Left ventricle myocardium inferior (tissue), 1 donor: ENCODE data around the gene DNAH3. TPM values are rescaled to one million over a fixed set of nuclear protein-coding genes. Genes with fewer than 3 reads are reported as not detected.
"Not testable (repeated sequence)": the region's sequence is repeated elsewhere in the genome, so short reads cannot be mapped to it uniquely, and the experiment has no call there.

ENCODE experiments used
- DNase-seq: peaks from one replicate; pipeline ENCODE4 v3.0.0-alpha.2; 2020
- H3K27ac ChIP-seq: fragments of 200-600 bp; replicated peaks from 2 replicates; pipeline ENCODE4 v1.8.0; 2021
- H3K27me3 ChIP-seq: fragments of 200-600 bp; 2 replicates; pipeline ENCODE4 v1.8.0; 2021; ENCODE audit warnings: low read depth
- H3K36me3 ChIP-seq: fragments of 200-600 bp; 2 replicates; pipeline ENCODE4 v1.8.0; 2021
- H3K4me1 ChIP-seq: fragments of 200-600 bp; 2 replicates; pipeline ENCODE4 v1.8.0; 2021
- H3K4me3 ChIP-seq: fragments of 200-600 bp; 2 replicates; pipeline ENCODE4 v1.8.0; 2021; ENCODE audit warnings: mild to moderate bottlenecking, moderate library complexity
- H3K9me3 ChIP-seq: fragments of 200-600 bp; replicated peaks from 2 replicates; pipeline ENCODE4 v1.8.0; 2021
- intact Hi-C: fragments of 100-400 bp; cut with micrococcal nuclease; formaldehyde crosslinking; loops from one replicate; pipeline ENCODE4 v1.11.0; 2022
- total RNA-seq: library from RNA; stranded (reverse); fragmentation: NEBNext Ultra II Directional; extraction: Animal tissue kit (Norgen Biotek cat#: 25700); gene quantifications from one replicate; pipeline ENCODE4 v1.2.1, GENCODE V29; 2021
- TF ChIP-seq, protein P1 (sequence below): fragments of 200-600 bp; IDR thresholded peaks from 2 replicates; pipeline ENCODE4 v1.8.0; 2021; ENCODE audit warnings: antibody characterized with exemption, mild to moderate bottlenecking, borderline replicate concordance
- donor health status: DM: no; HTN: yes; CAD: no; lungs with severe emphysema.

Gene DNAH3
- total RNA-seq, 1 donor from 2014 or later: 1.8 TPM

- no peaks in the 10 kb centered on the region for H3K9me3 ChIP-seq
- intact Hi-C loops: no loop called here
- H3K4me1 ChIP-seq: no peaks in the 10 kb centered on the region
- no peaks in the 10 kb centered on the region for H3K36me3 ChIP-seq
- no peak overlapping the region for H3K27ac ChIP-seq
- TF ChIP-seq, protein P1, sequence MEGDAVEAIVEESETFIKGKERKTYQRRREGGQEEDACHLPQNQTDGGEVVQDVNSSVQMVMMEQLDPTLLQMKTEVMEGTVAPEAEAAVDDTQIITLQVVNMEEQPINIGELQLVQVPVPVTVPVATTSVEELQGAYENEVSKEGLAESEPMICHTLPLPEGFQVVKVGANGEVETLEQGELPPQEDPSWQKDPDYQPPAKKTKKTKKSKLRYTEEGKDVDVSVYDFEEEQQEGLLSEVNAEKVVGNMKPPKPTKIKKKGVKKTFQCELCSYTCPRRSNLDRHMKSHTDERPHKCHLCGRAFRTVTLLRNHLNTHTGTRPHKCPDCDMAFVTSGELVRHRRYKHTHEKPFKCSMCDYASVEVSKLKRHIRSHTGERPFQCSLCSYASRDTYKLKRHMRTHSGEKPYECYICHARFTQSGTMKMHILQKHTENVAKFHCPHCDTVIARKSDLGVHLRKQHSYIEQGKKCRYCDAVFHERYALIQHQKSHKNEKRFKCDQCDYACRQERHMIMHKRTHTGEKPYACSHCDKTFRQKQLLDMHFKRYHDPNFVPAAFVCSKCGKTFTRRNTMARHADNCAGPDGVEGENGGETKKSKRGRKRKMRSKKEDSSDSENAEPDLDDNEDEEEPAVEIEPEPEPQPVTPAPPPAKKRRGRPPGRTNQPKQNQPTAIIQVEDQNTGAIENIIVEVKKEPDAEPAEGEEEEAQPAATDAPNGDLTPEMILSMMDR: no peak
- no peak overlapping the region for H3K4me3 ChIP-seq
- no peak for DNase-seq
- H3K27me3 ChIP-seq: no peaks in the 10 kb centered on the region
These were observed 25.5 kb downstream of the DNAH3 start for GRCh38 chr16:21125191-21125590.

DNA sequence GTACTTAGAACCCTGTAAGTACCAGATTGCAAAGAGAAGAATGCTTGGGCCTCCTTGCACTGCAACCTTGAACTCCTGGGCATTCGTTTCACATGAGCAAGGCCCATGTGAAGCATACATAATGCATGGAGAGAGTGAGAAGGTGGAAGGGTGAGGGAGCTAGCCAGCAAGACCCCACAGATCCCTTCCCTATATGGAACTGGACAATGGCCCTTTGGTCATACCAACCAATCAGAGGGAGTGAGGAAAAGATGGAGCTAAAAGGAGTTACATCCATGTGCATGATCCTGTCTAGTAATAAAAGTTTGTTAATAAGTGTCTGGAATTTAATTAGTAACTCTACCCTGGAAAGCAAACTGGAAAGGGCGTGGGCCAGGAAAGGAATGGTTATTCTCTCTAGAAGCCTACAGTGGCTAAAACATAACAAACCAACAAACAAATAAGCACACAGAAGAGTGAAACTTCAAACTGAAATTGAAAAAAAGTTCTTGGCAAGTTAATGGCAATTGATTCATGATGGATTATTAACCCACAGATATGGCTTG lies 29.6 kb downstream of the DNAH3 start:
- H3K4me1 ChIP-seq: no peaks in the 10 kb centered on the region
- intact Hi-C loops: no loop called here
- H3K27me3 ChIP-seq: no peaks in the 10 kb centered on the region
- no peaks in the 10 kb centered on the region for H3K9me3 ChIP-seq
- TF ChIP-seq, protein P1: no peak
- H3K27ac ChIP-seq: no peak overlapping the region
- H3K4me3 ChIP-seq: no peak overlapping the region
- no peaks in the 10 kb centered on the region for H3K36me3 ChIP-seq
- DNase-seq: no peak

DNA sequence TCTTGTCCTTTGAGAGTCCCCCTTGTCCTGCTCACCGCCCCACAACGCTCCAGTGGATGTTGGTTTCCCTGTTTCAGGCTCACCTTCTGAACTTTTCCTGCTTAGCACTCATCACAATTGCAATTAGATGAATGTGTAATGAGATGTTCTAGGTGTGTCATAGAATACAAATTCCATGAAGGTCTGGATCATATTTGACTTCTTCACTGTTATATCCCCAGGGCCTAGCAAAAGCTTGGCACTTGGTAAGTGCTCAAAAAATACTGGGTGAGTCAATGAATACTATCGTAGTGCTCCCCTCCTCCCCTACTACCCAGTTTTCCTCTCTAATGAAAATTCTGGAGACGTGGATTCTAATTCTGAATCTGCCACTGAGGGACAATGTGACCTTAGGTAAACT lies 33.1 kb downstream of the DNAH3 start:
- TF ChIP-seq, protein P1: no peak
- no peaks in the 10 kb centered on the region for H3K4me1 ChIP-seq
- no peak overlapping the region for H3K27ac ChIP-seq
- no peak for DNase-seq
- H3K4me3 ChIP-seq: no peak overlapping the region
- H3K36me3 ChIP-seq: no peaks in the 10 kb centered on the region
- no peaks in the 10 kb centered on the region for H3K9me3 ChIP-seq
- no peaks in the 10 kb centered on the region for H3K27me3 ChIP-seq
- intact Hi-C loops: no loop called here

GRCh38 chr16:21116148-21116693 lies 34.4 kb downstream of the DNAH3 start:
- Histone ChIP-seq H3K4me1 (no peaks in the 10 kb centered on the region), H3K4me3 (peak overlapping the region; percentile 50), H3K36me3 (no peaks in the 10 kb centered on the region), H3K9me3 (no peaks in the 10 kb centered on the region), H3K27me3 (no peaks in the 10 kb centered on the region), H3K27ac (no peak overlapping the region)
- intact Hi-C loops: no loop called here
- DNase-seq: no peak
- TF ChIP-seq, protein P1: no peak

GRCh38 chr16:21115551-21115950 lies 35.1 kb downstream of the DNAH3 start:
- H3K4me1 ChIP-seq, H3K9me3 ChIP-seq, H3K27ac ChIP-seq, H3K27me3 ChIP-seq, H3K4me3 ChIP-seq, H3K36me3 ChIP-seq, DNase-seq, intact Hi-C loops: not testable (repeated sequence)

DNA sequence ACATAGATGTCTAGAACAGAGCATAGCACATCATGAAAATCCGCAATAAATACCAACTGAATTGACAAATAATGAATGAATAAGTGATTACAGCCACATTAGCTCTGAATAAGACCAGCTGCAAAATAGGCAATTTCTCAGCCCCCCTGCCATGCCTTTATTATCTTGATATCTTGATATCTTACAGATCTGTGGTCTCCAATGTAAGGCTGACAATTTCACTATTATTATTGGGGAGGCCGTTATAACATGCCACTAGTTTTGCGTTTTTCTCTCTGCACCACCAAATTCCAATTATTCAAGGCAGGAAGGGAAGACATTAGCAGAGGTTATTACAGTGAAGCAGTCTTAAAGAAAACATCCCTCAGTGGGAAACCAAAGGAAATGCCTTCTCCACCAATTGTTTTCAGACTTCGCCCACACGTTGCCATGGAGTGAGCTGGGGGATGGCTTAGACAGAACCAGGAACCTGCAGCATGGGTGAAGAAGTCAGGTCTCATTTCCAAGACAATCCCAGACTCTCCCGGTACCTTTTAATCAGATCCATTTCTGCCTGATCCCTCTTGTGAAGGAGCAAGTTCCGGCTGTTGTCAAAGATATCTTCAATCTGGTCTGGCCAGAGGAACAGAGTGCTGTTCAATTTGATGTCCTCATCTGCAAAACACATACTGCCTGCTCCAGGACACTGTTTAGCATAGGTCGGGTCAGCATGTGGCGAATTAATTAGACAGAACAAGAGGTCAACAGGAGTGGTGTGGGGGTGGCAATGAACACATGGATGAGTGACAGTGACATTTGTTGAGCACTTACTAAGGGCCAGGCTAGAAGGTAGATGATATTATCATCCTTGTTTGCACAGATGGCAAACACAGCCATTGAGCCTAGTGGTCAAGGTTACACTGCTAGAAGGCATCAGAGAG lies 46.4 kb downstream of the DNAH3 start:
- peak overlapping the region; percentile 30 for H3K27ac ChIP-seq
- H3K36me3 ChIP-seq: no peaks in the 10 kb centered on the region
- no peak overlapping the region for H3K4me3 ChIP-seq
- TF ChIP-seq, protein P1: no peak
- intact Hi-C loops: no loop called here
- H3K9me3 ChIP-seq: no peaks in the 10 kb centered on the region
- H3K27me3 ChIP-seq: no peaks in the 10 kb centered on the region
- DNase-seq: no peak
- no peaks in the 10 kb centered on the region for H3K4me1 ChIP-seq
